HepG2 (cell line): Measurements from ENCODE around the gene EYA3. TPM values are rescaled to one million over a fixed set of nuclear protein-coding genes. Genes with fewer than 3 reads are reported as not detected.

Experiments used
- ATAC-seq: fragments of 200-7000 bp; cut with Tn5 transposase; 3 replicates; pipeline ENCODE4 v1.9.1; 2020; ENCODE audit warnings: mild to moderate bottlenecking, moderate library complexity
- BruUV-seq: library from RNA; stranded (reverse); fragments of 400-500 nt; replicated peaks from 2 replicates; lab custom pipeline; 2021; lab: Mats Ljungman, UMichigan
- CTCF ChIA-PET: fragments of 300-600 bp; formaldehyde crosslinking; extraction: SDS; loops from one replicate; lab custom pipeline; 2021; ENCODE audit warnings: low total read pairs, inconsistent platforms, low intra/inter-chr PET ratio; lab: Yijun Ruan, JAX
- POLR2A ChIA-PET: fragments of 350-600 bp; sonication (Branson Sonifier 250); formaldehyde crosslinking; loops from one replicate; lab custom pipeline; 2020; ENCODE audit warnings: antibody characterized with exemption, inconsistent platforms; lab: Yijun Ruan, JAX
- DNase-seq: peaks from one replicate; pipeline ENCODE4 v3.0.0-alpha.2; 2015; ENCODE audit warnings: low spot score
- FAIRE-seq: peaks from 3 replicates; lab custom pipeline; 2011; peaks lifted over from hg19 to GRCh38; lab: Jason Lieb, UNC
- H2AFZ ChIP-seq: one replicate; pipeline ENCODE4 v1.6.1; 2011; ENCODE audit warnings: low read length, inconsistent platforms
- H3K27ac ChIP-seq: fragments of 300-600 bp; 3 replicates; pipeline ENCODE4 v1.8.0; 2011; ENCODE audit warnings: mixed run types, mild to moderate bottlenecking, mixed read lengths, low read length, inconsistent platforms; ENCODE audit not compliant: insufficient read depth; ENCODE audit errors: extremely low read length
- H3K27me3 ChIP-seq, 2 experiments: fragments of 200-600 bp in 1 of 2; 2 replicates in 1 of 2; 3 replicates in 1 of 2; pipeline versions ENCODE4 v1.6.0 to v1.8.0; 2011; ENCODE audit warnings: low read length in 2 of 2, mild to moderate bottlenecking in 2 of 2, moderate library complexity in 2 of 2, inconsistent platforms in 1 of 2; ENCODE audit not compliant: insufficient read depth in 2 of 2, control insufficient read depth in 1 of 2
- H3K36me3 ChIP-seq, 2 experiments: fragments of 200-600 bp in 1 of 2; replicated peaks in 1 of 2; 2 replicates in 1 of 2; 3 replicates in 1 of 2; pipeline versions ENCODE4 v1.5.1 to v1.8.0; 2011; ENCODE audit warnings: low read length in 2 of 2, inconsistent platforms in 1 of 2; ENCODE audit not compliant: insufficient read depth in 2 of 2, control insufficient read depth in 1 of 2
- H3K4me1 ChIP-seq: 2 replicates; pipeline ENCODE4 v1.5.1; 2012; ENCODE audit warnings: low read length, inconsistent platforms; ENCODE audit not compliant: insufficient read depth
- H3K4me2 ChIP-seq: 2 replicates; pipeline ENCODE4 v1.6.0; 2011; ENCODE audit warnings: low read depth, low read length, inconsistent platforms
- H3K4me3 ChIP-seq, 3 experiments: fragments of 200-600 bp in 1 of 3; sonication (generic), shearing (Covaris generic) in 1 of 3; replicated peaks in 1 of 3; 2 replicates each; pipeline ENCODE4 v1.5.1; 2011 to 2016; ENCODE audit warnings: low read length in 3 of 3, inconsistent platforms in 2 of 3, low read depth in 2 of 3, mild to moderate bottlenecking in 2 of 3, control low read depth in 1 of 3, mixed read lengths in 1 of 3; ENCODE audit not compliant: insufficient read depth in 1 of 3
- H3K79me2 ChIP-seq: one replicate; pipeline ENCODE4 v1.6.1; 2011; ENCODE audit warnings: low read length, inconsistent platforms; ENCODE audit not compliant: insufficient read depth
- H3K9ac ChIP-seq: 2 replicates; pipeline ENCODE4 v1.6.0; 2011; ENCODE audit warnings: mild to moderate bottlenecking, low read depth, low read length, inconsistent platforms; ENCODE audit not compliant: insufficient read depth
- H3K9me3 ChIP-seq: 2 replicates; pipeline ENCODE4 v1.5.1; 2012; ENCODE audit warnings: mild to moderate bottlenecking, low read length
- H4K20me1 ChIP-seq: 2 replicates; pipeline ENCODE4 v1.6.0; 2011; ENCODE audit warnings: inconsistent platforms, mild to moderate bottlenecking, low read length, moderate library complexity; ENCODE audit not compliant: insufficient read depth
- ARID4A ChIP-seq: sonication (generic); formaldehyde crosslinking; IDR thresholded peaks from 2 replicates; pipeline ENCODE4 v1.5.0; 2020; ENCODE audit warnings: mild to moderate bottlenecking, missing genetic modification reagents, borderline replicate concordance
- ELF1 ChIP-seq: sonication (generic); formaldehyde crosslinking; IDR thresholded peaks from 2 replicates; pipeline ENCODE4 v1.4.0; 2020; ENCODE audit warnings: missing genetic modification reagents
- GPN1 ChIP-seq: sonication (generic); formaldehyde crosslinking; IDR thresholded peaks from 2 replicates; pipeline ENCODE4 v1.5.1; 2020; ENCODE audit warnings: missing genetic modification reagents, borderline replicate concordance
- PCBP2 ChIP-seq: fragments of 200-400 bp; formaldehyde crosslinking; optimal IDR thresholded peaks from 2 replicates; pipeline ENCODE3; 2018; ENCODE audit warnings: low read length, low read depth; ENCODE audit not compliant: poor library complexity, severe bottlenecking
- RAD21 ChIP-seq: fragments of 450-650 bp; formaldehyde crosslinking; IDR thresholded peaks from 2 replicates; pipeline ENCODE4 v1.5.0; 2020; ENCODE audit warnings: mild to moderate bottlenecking
- USF2 ChIP-seq, 2 experiments: sonication (generic) in 1 of 2; formaldehyde crosslinking in 1 of 2; IDR thresholded peaks; 2 replicates each; pipeline versions ENCODE4 v1.5.1 to v1.6.1; 2011 to 2020; ENCODE audit warnings: borderline replicate concordance in 1 of 2, low read depth in 1 of 2, low read length in 1 of 2, mild to moderate bottlenecking in 1 of 2, missing genetic modification reagents in 1 of 2, moderate library complexity in 1 of 2
- ZBTB42 ChIP-seq: sonication (generic); formaldehyde crosslinking; IDR thresholded peaks from 2 replicates; pipeline ENCODE4 v1.5.0; 2020; ENCODE audit warnings: mild to moderate bottlenecking, missing genetic modification reagents
- ZNF12 ChIP-seq: sonication (generic); formaldehyde crosslinking; IDR thresholded peaks from 2 replicates; pipeline ENCODE4 v1.5.0; 2020; ENCODE audit warnings: missing genetic modification reagents
- ZNF121 ChIP-seq: sonication (generic); formaldehyde crosslinking; IDR thresholded peaks from 2 replicates; pipeline ENCODE4 v1.5.0; 2020; ENCODE audit warnings: mild to moderate bottlenecking, missing genetic modification reagents
- ZNF224 ChIP-seq: sonication (generic); formaldehyde crosslinking; IDR thresholded peaks from 2 replicates; pipeline ENCODE4 v1.5.0; 2020; ENCODE audit warnings: mild to moderate bottlenecking, missing genetic modification reagents
- ZNF446 ChIP-seq: sonication (generic); formaldehyde crosslinking; IDR thresholded peaks from 2 replicates; pipeline ENCODE4 v1.5.0; 2020; ENCODE audit warnings: mild to moderate bottlenecking, missing genetic modification reagents
- ZNF567 ChIP-seq: sonication (generic); formaldehyde crosslinking; IDR thresholded peaks from 2 replicates; pipeline ENCODE4 v1.8.1; 2023; ENCODE audit warnings: mild to moderate bottlenecking, missing genetic modification reagents, borderline replicate concordance
- ZSCAN9 ChIP-seq: IDR thresholded peaks from 2 replicates; pipeline ENCODE4 v1.6.1; 2016; ENCODE audit warnings: borderline replicate concordance
- WGBS: methylation state at CpG from one replicate; pipeline ENCODE4 v1.1.6; 2017; ENCODE audit warnings: low lambda C conversion rate; 5-methylcytosine and 5-hydroxymethylcytosine counted together
- in situ Hi-C: cut with HindIII; loops from 2 replicates; pipeline ENCODE4 v1.10.0; 2017; ENCODE audit warnings: low pct_unique_long_range_greater_than_20kb; ENCODE audit not compliant: extremely low pct_ligation_motif_present
- intact Hi-C: fragments of 100-400 bp; cut with micrococcal nuclease; formaldehyde crosslinking; loops from one replicate; pipeline ENCODE4 v1.10.0; 2022; ENCODE audit not compliant: unreplicated experiment
- polyA plus RNA-seq, 8 experiments: library from polyadenylated mRNA; depleted of rRNA in 3 of 8; stranded (reverse) in 7 of 8; unstranded in 1 of 8; fragments of >200 nt; fragmentation: Illumina TruSeq in 4 of 8; extraction: Trizol in 4 of 8; gene quantifications; 2 replicates each; pipeline versions ENCODE4 v1.2.1 to v1.2.3, GENCODE V29; 2011 to 2016; ENCODE audit warnings: low read depth in 4 of 8, missing spikeins in 1 of 8, mixed read lengths in 1 of 8; ENCODE audit not compliant: insufficient read depth in 1 of 8
- total RNA-seq, 5 experiments: library from RNA; depleted of rRNA; stranded (reverse); fragments of >200 nt; fragmentation: Illumina TruSeq; extraction: Trizol; gene quantifications; 2 replicates each; pipeline ENCODE4 v1.2.3, GENCODE V29; 2016; ENCODE audit warnings: low read depth in 1 of 5
- TF ChIP-seq, protein P1 (sequence below): sonication (generic); formaldehyde crosslinking; IDR thresholded peaks from 2 replicates; pipeline ENCODE4 v1.5.0; 2020; ENCODE audit warnings: missing genetic modification reagents, mild to moderate bottlenecking, borderline replicate concordance
- TF ChIP-seq, protein P2 (sequence below): sonication (generic); formaldehyde crosslinking; IDR thresholded peaks from 2 replicates; pipeline ENCODE4 v1.4.0; 2020; ENCODE audit warnings: missing genetic modification reagents; ENCODE audit errors: not compliant biosample characterization

The EYA3 gene
- total and polyA plus RNA-seq, 2 of the 13 experiments (the other 11 are each of a cell fraction or from before 2014, with no cell fraction given): 13.9 to 19.7 TPM

GRCh38 chr1:28036431-28036830, 52.0 kb downstream of the EYA3 start (continued):
- TF ChIP-seq, protein P1, sequence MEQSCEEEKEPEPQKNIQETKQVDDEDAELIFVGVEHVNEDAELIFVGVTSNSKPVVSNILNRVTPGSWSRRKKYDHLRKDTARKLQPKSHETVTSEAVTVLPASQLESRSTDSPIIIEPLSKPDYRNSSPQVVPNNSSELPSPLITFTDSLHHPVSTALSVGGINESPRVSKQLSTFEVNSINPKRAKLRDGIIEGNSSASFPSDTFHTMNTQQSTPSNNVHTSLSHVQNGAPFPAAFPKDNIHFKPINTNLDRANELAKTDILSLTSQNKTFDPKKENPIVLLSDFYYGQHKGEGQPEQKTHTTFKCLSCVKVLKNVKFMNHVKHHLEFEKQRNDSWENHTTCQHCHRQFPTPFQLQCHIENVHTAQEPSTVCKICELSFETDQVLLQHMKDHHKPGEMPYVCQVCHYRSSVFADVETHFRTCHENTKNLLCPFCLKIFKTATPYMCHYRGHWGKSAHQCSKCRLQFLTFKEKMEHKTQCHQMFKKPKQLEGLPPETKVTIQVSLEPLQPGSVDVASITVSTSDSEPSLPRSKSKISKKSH (CRISPR knock-in tag): no peak
- TF ChIP-seq, protein P2, sequence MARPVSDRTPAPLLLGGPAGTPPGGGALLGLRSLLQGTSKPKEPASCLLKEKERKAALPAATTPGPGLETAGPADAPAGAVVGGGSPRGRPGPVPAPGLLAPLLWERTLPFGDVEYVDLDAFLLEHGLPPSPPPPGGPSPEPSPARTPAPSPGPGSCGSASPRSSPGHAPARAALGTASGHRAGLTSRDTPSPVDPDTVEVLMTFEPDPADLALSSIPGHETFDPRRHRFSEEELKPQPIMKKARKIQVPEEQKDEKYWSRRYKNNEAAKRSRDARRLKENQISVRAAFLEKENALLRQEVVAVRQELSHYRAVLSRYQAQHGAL (CRISPR knock-in tag): no peak
- TF ChIP-seq ZNF446 (CRISPR knock-in tag): no peak
- no peak for TF ChIP-seq ZNF121 (CRISPR knock-in tag)

- no peak for ATAC-seq
- no peak overlapping the region for H3K27ac ChIP-seq
- H3K79me2 ChIP-seq: no peaks in the 10 kb centered on the region
- intact Hi-C loops (no loop called here), in situ Hi-C loops (no loop called here)
- no peaks in the 10 kb centered on the region for H3K27me3 ChIP-seq
- no peaks in the 10 kb centered on the region for H3K4me1 ChIP-seq
- no peaks in the 10 kb centered on the region for H4K20me1 ChIP-seq
- no peak overlapping the region for H3K4me3 ChIP-seq
- no peak overlapping the region for H3K9ac ChIP-seq
- DNase-seq: no peak
- CTCF ChIA-PET: no interaction called here
- no TSS peak for BruUV-seq
- POLR2A ChIA-PET: no interaction called here
- H2AFZ ChIP-seq: no peak overlapping the region
- peaks cover 3 to 21% of the 10 kb centered on the region in 2 experiments for H3K36me3 ChIP-seq
- no peaks in the 10 kb centered on the region for H3K9me3 ChIP-seq
- WGBS: 95% methylated on average over 4 of the region's 4 CpGs
- no peak for FAIRE-seq
- H3K4me2 ChIP-seq: no peak overlapping the region
- no peak for TF ChIP-seq ARID4A (CRISPR knock-in tag)
- TF ChIP-seq ELF1 (CRISPR knock-in tag): no peak
- no peak for TF ChIP-seq RAD21
- TF ChIP-seq PCBP2: no peak
- no peak for TF ChIP-seq USF2 (IDR thresholded peaks at IDR 0.05; ENCODE audit: low read depth, low read length)
- no peak for TF ChIP-seq USF2 (CRISPR knock-in tag; IDR thresholded peaks at IDR 0.05; ENCODE audit: borderline replicate concordance)
- TF ChIP-seq GPN1 (CRISPR knock-in tag): no peak
- no peak for TF ChIP-seq ZNF12 (CRISPR knock-in tag)
- no peak for TF ChIP-seq ZSCAN9 (CRISPR knock-in tag)
- TF ChIP-seq ZBTB42 (CRISPR knock-in tag): no peak
- TF ChIP-seq ZNF224 (CRISPR knock-in tag): no peak
- TF ChIP-seq ZNF567 (CRISPR knock-in tag): no peak
These were observed 53.0 kb downstream of the EYA3 start for GRCh38 chr1:28035420-28035819.
